Stimulated activated CD8-positive, alpha-beta memory T cell treated with anti-CD3 and anti-CD28 coated beads, Interleukin-7, amount 100 ng/mL, for 4 hours (primary cell): Measurements from ENCODE around the gene HNRNPC.

Experiments used
- DNase-seq, 2 donors: peaks; one replicate each; pipeline ENCODE4 v3.0.0-alpha.2; 2020; ENCODE audit warnings: low read depth in 2 of 2

The HNRNPC gene

DNA sequence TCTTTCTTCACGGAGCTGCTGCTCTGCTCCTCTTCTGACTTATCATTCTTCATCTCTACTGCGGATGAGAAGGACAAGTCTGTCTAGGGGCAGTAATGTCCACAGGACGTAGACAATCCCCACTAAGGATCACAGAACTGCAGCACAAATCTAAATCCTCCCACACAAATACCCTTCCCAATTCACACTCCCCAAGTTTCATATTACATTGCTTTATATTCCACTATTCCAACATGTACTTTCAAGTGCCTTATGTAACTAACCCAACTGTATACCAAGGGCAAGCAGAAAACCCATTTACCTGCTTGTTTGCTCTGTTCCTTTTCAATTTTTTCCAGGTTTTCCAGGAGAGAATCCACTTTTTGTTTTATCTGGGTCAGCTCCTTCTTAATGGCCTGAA, 57.7 kb downstream of the HNRNPC start:
- no peak for DNase-seq

DNA sequence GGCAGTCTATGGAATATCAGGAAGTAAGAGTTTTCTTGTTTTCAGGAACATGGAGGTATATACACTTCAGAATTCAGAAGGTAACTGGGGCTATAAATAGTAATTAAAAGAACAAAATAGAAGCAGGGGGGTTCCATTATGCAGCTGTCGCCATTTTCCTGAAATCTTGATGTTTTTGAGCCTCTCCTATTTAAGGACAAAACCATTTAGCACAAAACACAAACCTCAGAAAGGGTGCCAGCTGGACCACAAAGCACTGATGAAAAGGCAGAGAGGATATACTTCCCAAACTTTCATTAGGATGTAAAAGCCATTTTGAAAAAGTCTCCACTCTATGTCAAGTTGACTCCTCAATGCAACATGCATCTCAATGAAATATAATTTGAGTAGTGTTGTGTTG, 59.2 kb downstream of the HNRNPC start:
- no peak for DNase-seq

DNA sequence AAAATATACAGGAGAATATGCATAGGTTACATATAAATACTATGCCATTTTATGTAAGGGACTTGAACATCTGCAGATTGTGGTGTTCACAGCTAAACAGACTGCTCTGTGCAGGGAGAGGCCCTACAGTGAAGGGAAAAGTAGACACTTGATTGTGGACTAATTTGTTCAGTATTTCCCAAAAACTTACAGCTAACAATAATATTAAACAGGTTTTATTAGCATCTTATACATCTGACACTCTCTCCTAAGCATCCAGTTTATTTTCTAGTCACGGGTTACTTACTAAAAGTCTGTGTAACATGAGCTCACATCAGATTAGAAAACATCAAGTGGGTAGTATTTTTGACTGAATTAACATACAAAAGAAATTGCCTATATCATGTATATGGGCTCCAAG, 60.1 kb downstream of the HNRNPC start:
- DNase-seq, result no peak

DNA sequence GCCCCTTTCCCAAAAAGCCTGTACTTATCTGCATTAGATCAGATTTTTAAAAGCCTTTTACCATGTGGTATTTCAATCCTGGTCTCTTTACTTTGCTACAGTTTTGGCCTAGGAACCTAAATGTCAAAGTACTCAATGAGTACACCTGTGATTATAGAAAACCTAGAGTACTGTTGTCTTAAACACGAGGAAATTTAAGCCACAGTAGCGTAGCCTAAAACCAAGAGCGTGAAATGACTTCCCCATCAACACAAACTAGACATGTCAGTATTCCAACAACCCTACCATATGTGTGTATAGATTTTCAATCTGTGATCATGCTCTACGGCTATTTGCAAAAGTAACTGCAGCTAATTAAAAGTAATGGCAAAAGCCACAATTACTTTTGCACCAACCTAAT, 60.7 kb downstream of the HNRNPC start:
- DNase-seq, result no peak

DNA sequence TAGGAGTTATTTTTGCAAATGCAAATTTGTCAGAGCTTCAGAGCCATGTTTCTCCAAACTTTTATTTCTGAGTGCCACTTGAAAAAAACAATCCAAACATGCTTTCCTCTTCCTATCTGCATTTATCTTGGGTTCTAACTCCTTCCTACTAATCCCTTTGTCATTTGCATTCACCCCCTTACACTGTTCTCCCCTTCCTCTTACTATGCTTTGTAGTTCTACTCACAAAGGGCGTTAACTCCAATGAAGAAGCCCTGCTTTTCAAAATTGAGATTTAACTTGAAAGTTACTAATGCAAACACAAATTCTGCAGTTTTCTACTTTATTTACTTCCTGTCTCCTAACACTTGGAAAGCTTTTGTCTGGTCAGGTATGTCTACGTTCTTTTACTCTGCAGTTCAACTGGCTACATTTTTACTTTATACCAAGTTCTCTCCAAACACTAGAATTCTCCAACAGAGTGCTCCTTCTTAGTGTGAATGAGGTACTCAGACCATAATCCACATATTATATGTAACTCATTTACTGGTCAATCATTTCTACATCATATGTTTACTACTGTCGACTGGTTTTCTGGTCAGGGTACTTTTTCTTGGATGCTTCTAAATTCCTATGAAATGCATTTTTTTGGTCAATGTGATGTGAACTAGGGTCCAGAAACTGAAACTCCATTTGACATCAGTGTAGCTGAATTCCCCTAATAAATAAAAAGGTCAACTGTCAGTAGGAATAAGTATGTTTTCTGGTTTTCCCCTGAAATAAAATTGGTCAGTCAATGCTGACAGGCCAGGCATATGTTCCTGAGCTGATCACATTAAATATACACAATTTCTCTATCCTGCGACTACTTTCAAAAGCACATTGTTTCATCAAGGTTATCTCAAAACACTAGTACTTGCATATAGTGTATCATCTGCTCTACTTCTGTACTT, 62.2 kb downstream of the HNRNPC start:
- DNase-seq, result no peak

DNA sequence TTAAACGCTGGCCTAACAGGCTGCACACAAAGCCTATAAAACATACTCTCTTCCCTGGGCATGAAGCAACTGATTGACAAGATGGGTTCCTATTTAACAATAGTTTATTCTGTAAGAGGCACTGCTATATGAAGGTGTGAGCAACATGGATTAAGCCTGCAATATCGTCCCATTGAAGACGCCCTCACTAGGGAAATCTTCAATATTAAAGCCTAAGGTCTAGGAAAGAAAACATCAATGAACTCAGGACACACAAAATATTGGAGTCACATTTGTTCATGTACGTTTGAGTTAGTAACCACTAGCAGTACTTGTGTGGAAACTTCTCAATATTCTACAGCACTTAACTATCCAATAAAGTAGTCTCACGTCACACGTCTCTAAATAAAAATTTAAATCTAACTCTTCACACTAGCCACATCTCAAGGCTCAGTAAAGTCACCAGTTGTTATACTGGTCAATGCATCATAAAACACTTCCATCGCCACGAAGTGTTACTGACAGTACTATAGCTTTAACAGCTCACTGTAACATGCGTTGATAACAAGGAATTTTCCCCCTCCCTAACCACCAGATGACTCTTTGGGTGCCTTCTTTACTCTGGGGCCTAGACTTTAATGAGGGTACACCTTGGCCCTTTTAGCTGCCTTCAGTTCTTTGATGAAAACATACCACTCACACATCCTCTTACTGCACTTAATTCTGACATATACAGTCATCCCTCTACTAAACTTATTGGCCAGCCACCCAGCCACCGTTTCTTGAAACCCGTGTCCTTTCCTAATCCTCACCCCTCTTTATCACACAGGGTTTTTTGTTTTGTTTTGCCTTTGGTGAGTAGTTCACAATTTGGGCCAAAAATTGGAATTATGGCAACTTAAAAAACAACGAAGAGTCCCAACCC, 63.3 kb downstream of the HNRNPC start:
- no peak for DNase-seq

DNA sequence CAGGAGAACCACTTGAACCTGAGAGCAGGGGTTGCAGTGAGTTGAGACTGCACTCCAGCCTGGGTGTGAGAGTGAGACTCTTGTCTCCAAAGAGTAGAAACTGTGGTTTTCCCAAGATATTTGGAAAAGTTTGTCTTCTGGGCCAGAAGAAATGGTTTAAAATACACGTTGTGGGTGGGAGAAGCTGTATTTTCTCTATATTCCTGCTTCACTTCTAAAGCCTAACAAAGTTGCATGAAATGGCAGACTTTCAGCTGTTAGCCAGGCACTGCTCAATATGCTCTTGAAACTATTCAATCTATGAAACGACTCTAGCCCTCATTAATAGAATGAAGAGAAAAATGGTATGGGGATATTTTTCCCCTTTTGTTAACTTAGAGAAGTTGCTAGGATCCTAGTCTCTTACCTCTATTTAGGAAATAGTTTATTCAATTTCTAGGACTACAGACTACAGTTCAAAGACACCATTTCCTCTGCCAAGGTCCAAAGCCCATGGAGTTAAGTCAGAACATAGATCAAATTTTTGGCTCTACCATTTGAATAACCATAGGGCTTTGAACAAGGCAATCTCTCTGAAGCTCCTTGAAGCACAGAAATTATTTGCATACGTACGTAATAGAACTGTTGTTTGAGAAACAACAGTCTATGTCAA, 64.1 kb downstream of the HNRNPC start:
- no peak for DNase-seq

DNA sequence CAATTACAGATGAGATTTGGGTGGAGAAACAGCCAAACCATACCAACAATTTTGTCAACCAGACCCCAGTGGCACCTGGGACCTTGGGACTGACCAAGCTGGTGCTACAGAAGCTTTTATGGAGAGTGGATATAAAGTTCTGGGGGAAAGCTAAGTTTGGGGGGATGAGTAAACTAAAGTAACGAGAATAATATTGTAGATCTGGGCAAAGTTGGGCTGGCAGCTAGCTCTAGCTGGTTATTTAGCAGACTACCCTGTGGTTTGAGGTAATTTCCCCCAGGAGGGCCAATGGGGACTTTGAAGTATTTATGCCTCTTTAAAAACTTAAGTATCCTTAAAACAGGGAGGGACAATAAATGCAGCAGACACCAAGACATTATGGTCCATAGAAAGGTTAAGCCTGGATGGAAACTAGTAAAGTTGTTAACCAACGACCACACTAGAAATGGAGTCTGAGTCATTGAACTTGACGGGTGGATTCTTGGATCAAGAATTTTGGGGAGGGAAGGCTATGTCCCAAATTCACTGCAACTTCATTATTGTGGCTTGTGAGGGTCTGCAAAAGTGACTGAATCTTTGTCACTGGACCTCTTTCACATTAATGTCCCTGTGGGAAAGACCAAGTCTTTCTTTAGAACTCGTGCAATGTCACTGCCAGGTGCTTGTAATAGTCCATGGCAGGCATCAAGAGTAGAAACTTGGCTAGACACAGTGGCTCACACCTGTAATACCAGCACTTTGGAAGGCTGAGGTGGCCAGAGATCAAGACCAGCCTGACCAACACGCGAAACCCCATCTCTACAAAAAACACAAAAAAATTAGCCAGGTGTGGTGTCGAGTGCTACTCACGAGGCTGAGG, 64.8 kb downstream of the HNRNPC start:
- no peak for DNase-seq

DNA sequence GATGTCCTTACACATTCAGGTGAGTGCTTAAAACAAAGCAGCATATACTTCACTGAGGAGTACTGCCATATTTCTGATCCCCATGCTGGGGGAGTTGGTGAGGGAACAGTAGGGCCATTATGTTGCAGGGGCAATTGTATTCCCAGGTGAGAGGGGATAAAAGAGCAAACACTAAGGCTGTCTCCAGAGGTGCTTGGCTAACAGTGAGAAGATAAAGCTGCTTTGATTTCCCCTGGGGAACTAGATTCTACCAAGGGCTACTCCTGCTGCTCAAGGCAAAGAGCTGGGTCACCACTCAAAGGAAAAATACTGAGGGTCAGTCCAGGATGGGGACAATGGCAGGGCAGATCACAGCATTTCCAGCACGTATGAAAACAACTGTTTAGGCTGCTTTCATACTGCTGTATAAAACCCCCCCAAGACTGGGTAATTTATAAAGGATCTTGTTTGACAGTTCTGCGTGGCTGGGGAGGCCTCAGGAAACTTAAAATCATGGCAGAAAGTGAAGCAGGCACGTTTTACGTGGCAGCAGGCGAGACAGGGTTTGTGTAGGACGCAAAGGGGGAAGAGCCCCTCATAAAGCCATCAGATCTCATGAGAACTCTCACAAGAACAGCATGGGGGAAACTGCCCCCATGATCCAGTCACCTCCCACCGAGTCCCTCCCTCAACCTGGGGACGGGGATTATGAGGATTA, 65.6 kb downstream of the HNRNPC start:
- no peak for DNase-seq

DNA sequence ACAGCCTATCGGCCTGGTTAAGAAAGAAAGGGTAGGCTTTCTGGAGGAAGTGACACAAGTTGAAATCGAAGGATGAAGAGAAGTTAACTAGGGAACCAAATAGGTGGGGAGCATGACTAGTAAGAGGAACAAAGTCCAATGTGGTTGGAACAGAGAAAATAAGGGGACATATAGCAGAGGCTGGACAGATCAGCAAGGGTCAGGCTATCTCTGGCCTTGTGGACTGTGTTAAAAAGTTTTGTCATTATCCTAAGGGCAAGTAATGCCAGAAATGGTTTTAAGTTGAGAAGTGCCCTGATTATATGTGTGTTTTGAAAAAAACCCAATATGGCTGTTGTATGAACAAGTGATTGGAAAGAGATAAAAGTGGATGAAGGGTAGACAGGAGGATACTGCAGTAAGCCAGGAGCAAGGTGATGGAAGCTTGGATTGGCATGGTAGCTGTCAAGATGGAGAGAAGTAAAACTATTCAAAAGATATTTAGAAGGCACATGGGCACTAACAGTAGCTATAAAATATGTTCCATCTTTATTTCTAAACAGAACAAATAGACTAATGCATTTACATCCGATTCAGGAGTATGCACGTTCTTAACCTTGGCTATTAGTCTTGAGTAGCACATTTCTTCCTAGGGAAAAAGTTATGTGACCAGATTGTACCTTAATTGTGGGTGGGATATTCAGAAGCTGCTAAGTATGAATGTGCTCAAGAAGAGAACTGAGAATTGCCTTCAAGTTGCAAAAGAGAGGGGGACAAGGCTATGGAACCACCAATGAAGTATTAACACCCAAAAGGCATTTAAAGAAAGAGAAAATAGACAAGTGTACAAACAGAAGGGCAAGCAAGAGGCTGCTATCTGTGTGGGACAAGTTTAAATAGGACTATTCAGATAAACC, 66.5 kb downstream of the HNRNPC start:
- DNase-seq, result no peak

DNA sequence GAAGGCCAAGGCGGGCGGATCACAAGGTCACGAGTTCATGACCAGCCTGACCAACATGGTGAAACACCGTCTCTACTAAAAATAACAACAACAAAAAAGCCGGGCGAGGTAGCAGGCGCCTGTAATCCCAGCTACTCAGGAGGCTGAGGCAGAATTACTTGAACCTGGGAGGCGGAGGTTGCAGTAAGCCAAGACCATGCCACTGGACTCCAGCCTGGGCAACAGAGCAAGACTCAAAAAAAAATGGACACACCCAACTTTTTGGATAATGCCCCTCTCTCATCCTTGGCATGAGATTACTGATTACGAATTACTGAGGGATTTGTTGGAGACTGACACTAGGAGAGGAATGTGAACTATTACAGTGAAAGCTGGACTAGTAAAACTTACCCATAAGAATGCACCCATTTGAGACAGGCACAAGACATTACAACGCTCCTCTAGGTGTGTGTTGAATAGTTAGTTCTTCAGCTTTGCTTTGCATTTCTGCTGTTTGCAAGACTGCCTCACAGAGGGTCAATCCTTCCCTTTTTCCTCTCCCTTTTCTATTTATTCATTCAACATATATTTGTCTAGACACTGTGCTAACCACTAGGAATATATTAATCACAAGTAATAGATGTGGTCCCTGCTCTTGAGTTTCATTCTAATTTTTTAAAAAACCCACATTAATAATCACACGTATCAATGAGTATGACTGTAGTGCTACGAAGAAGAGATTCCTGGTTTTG, 67.3 kb downstream of the HNRNPC start:
- DNase-seq, result no peak

DNA sequence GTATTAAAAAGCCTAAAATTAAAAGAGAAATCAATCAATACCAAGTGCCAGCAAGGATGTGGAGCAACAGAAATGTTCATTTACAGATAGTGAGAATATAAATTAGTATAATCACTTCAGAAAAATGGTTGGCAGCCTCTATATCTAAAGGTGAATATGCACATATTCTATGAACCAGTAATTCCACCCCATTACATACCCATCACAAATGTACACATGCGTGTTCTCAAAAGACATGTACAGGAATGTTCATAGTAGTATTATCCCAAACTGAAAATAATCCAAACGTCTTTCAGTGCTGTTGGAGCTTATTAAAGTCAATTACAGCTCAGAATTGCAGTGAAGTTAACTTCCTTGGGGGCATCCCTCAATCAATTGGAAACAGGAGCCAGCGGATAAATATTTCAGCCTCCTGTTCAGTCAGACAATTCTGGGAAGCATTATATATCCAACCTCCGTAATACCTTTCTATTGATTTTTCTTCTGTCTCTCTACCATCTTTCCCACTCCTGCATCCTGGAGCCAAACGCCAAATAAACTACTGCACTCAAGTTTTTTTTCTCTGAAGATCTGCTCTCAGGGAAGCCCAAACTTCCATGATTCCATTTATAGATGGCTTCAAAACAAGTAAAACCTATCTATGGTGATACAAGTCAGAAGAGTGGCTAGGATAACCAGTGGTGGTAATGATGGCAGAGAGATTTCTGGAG, 68.3 kb downstream of the HNRNPC start:
- no peak for DNase-seq

DNA sequence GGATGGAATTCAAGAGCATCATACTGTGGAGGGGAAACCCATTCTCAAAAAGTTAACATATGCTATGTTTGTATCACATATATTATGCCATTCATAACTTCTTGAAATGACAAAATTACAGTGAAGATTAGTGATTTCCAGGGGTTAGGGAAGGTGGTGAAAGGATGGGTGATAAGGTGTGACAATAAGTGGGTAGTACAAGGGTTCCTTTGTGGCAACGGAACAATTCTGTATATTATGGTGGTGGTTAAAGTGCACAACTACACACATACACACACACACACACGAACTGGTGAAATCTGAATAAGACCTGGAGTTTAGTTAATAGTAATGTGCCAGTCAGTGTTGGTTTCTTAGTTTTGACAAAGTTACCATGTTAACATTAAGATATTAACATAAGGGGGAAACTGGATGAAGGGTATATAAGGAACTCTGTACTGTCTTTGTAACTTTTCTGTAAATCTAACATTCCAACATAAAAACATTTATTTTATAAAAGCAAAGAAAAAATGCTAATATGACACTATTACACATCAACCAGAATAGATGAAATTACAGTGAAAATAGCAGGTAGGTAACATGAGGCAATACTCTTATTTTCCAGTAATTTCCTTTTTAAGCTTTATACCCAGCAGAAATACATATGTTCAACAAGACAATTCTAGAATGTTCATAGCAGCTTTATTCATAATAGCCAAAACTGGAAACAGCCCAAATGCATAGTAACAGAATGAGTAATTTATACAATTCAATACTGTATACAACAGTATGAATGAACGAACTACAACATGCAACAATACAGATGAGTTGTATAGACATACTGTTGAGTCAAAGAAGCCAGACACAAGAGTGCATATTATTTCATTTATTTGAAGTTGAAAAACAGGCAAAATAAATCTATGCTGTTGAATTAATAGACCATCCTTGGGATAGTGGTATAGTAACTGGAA, 69.4 kb downstream of the HNRNPC start:
- no peak for DNase-seq

DNA sequence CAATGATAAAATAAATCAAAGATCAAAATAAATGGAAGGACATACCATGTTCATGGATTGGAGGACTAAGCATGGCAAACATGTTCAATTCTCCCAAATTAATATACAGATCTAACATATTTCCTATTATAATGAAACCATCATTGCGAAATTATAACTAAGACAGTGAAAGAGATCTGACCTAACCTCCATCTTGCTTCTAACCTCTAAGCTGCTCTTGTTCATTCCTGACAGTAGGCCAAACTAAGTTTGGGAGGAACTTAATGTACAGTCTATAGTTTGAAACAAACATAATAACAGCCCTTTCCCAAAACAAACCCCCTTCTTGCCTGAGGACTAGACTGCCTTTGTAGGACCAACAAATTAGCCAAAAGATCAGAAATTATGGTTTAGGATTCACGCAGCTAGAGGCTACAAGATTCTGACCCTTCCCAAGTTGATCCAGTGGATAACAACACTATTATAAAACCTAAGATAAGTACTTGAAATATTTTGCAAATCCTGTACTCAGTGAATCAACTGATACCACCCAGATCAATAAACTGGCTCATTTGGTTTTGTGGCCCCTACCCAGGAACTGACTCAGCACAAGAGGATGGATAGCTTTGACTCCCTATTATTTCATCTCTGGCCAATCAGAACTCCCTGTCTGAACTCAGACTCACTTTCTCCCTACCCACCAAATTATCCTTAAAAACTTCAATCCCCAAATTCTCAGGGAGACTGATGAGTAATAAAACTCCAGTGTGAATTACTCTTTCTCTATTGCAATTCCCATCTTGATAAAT, 71.6 kb downstream of the HNRNPC start:
- DNase-seq, result no peak

DNA sequence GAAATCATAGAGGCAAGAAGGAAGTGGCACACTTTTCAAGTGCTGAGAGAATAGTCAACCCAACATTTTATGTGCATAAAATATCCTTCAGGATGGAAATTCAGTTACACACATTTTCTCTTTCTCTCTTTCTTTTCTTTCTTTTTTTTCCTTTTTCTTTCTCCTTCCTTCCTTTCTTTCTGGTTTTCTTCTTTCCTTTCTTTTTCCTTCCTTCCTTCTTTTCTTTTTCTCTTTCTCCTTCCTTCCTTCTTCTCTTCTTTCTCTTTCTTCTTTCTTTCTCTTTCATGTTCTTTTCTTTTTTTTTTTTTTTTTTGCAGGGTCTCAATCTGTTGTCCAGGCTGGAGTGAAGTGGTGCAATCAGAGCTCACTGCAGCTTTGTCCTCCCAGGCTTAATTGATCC, 74.6 kb downstream of the HNRNPC start:
- DNase-seq, result no peak

DNA sequence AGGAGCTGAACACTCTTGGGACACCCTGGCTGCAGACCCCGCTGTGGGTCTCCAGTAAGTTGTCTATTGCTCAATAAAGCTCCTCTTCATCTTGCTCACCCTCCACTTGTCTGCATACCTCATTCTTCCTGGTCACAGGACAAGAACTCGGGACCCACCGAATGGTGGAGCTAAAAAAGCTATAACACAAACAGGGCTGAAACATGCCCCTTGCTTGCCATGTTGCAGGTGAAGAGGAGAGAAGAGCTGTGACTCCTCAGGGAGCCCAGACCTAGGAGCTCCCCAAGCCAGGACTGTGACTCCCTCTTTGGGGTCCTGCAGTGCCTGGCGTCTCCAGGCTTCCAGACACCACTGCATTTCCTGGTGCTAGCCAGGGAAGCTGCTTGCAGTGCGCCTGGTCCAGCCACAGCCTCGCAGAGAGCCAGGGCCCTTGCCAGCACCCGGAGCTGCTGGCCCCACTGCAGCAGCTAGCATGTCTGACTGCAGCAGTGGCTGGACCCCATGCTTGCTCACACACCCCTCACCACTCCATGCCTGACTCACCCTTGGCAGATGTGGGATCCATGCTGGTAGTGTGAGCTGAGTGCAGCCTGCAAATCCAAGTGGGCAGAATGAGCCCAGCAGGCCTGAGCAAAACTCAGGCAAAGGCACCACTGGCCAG, 76.2 kb downstream of the HNRNPC start:
- DNase-seq, result no peak
